Stimulated activated naive CD4-positive, alpha-beta T cell treated with Interleukin-2 at 50 U/mL for 16 hours (primary cell): ENCODE measurements around the gene RPRD1B.

Experiments
- DNase-seq: peaks from one replicate; lab custom pipeline; 2025; lab: John Stamatoyannopoulos, UW

RPRD1B gene

GRCh38 chr20:38123021-38123587 lies 89.6 kb downstream of the RPRD1B start:
- DNase-seq: no peak

GRCh38 chr20:38125157-38126056 lies 91.9 kb downstream of the RPRD1B start:
- DNase-seq: no peak

DNA sequence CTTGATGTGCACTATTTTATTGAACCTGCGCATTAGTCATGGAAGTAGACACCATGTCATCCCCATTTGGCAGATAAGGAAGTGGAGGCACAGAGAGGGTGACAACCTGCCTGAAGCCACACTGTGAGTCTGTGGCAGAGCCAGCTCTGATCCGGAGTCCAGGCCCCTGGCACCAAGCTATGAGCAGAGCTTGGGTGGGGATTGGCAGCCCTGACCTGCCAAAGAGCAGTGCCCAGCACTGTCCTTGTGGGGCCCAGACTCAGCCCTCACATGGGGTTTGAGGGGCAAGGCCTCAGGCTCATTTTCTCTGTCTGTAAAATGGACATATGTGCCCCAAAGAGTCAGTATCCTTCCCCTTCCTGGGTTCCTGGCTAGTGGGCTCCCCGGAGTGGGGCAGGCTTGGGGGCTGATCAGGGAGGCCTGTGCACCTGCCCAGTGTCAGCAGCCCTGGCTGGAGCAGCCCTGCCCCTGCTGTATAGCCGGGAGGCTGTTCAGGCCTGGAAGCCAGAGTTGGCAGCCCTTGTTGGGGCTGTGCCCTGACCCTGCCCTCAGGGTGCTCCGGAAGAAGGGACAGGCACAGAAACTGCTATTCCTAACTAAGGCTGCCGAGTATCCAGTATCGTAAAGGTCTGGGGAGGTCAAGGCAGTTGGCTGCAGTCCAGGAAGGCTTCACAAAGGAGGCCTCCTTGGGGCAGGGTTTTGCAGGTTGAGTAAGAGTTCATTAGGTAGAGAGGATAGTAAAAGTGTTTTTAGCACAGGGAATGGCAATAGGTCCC lies 92.8 kb downstream of the RPRD1B start:
- DNase-seq: no peak

- no peak for DNase-seq
Observed at GRCh38 chr20:38126932-38127621, 93.5 kb downstream of the RPRD1B start.

- DNase-seq: no peak
Observed at GRCh38 chr20:38127920-38128528, 94.5 kb downstream of the RPRD1B start.

GRCh38 chr20:38128691-38129090 lies 95.1 kb downstream of the RPRD1B start:
- DNase-seq: no peak

GRCh38 chr20:38129248-38129865 lies 95.8 kb downstream of the RPRD1B start:
- no peak for DNase-seq

GRCh38 chr20:38129893-38130609 lies 96.5 kb downstream of the RPRD1B start:
- DNase-seq: no peak

DNA sequence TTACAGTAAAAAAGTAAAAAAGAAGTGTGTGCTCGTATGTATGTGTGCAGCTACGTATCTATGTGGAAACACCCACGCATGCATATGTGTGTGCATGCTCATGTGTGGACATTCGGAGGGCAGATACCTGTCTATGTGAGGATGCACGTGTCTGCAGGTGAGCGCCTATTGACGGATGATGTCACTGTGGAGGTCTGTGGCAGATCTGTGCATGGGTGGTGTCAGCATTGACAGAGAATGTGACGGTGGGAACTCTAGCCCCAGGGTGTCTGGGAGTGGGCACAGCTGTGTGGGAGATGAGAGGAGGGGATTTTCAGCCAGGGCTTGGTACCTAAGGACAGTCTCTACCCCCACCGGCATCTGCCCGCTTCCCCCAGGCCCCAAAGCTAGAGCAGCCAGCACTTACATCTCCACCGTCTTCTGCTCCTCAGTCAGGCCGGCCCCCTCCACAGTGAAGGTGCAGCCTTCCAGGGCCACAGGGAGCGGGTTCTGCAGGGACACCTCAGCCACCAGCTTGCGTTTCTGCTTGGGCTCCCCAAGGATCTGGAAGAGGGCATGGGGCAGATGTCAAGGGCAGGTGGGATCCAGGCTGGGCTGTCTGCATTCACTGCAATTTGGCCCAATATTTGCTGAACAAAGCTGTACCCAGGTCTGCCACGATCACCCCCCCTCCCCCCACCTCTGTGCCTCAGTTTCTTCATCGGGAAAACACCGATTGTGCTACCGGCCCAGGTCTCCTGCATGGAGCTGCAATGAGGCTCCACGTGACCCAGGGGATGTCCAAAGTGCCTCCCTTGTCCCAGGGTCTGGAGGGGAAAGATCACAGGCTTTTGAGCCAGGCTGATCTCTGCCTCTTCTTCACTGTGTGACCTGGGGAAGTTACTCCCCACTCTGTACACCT lies 97.4 kb downstream of the RPRD1B start:
- no peak for DNase-seq

DNA sequence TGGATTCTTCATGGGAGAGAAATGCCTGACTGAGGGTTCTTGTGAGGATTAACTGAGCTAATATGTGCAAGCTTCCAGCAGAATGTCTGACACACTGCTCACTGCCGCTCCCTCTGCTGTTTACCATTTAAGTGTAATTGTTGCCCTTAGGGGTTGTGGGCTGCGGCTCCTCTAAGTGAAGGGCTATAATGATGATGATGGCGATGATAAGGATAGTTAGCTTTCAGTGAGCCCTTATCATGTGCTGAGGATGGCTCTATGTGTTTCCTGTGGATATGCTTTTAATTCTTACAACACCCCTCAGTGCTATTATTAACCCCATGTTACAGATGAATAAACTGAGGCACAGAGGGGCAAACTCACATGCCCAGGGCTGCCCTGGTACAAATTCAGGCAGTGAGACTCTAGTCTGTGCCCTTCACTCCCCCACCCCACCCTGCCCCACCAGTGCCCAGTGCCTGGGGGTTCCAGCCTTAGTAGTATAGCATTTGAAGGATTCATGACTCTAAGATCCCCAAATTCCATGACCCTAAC lies 98.1 kb downstream of the RPRD1B start:
- DNase-seq: no peak

DNA sequence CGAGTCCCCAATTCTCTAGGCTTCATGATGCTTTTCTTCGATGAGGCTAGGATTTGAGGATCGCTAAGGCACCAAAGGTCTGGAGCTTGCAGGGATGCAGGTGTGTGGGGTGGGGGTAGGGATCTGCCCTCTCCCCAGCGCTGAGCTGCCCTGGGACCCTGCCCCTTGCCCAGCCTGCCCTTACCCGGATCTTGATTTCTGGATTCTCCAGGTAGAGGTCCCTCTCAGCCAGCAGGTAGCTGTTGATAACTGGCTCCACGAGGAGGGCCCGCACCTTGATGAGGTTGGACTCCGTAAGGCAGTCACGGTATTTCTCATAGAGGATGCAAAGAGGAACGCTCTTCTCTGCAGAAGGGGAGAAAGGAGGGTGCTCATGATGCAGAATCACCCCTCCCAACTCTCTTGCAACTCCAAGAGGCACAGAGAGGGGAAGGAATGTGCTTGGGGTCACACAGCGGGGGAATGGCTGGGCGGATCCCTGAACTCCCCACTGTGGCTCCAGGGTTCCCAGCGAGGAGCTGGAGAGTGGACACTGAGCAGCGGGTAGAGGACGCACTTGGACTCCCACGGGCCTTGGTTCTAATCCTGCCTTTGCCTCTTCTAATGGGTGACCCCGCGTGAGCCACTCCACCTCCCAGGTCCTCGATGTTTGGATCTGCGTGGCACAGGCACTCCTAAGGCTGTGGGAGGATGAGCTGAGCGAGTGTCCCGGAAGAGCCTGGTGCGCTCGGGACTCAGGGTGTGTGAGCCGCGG lies 98.8 kb downstream of the RPRD1B start:
- DNase-seq: no peak

DNA sequence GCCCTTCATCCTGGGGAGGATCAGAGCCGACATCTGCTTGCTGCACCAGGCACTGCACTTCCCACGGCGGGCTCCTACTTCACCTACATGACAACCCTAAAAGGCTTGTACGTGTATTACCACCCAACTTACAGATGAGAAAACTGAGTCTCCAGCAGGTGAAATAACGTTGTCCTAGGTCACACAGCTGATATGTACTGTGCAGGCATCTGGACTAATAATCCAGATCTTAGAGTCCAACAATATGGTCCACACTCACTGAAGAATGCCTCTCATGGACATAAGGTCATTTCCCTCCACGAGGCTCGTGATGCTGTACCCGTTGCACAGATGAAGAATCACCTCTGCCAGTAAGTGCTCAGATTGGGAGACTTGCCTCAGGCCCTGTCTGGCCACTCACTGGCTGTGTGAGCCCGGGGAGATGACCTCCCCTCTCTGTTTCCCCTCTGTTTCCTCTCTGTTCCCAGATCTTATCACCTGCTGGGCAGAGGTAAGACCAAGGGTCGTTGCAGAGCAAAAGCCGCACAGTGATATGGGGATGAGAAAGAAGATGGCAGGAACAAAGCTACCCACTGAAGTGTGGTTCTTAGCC lies 99.5 kb downstream of the RPRD1B start:
- no peak for DNase-seq

DNA sequence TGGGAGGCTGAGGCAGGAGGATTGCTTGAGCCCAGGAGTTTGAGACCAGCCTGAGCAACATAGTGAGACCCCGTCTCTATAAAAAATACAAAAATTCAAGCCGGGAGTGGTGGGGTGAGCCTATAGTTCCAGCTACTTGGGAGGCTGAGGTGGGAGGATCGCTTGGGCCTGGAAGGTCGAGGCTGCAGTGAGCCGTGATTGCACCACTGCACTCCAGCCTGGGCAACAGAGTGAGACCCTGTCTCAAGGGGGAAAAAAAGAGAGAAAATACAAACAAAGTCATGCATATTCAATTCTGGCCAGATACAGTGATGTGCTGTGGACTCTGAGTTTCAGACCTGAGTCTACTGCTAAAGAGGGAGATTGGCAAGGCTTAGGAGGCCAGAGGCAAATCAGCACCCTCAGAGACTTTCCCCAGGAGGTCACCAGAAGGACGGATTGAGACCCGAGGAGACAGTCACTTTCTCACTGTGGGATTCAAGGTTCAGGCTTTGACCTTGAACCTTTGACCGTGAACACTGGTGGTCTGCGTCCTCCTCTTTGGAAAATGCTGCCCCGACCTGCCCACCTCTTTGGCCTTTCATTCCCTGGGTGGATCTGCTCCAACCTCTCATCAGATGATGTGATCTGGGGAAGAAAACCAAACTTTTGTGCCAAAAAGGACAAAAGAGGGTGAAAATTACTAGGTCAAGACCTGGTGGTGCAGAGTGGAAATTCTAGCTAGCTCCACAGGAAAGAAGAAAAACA lies 100.3 kb downstream of the RPRD1B start:
- no peak for DNase-seq

GRCh38 chr20:38134427-38135270 lies 101.1 kb downstream of the RPRD1B start:
- no peak for DNase-seq

DNA sequence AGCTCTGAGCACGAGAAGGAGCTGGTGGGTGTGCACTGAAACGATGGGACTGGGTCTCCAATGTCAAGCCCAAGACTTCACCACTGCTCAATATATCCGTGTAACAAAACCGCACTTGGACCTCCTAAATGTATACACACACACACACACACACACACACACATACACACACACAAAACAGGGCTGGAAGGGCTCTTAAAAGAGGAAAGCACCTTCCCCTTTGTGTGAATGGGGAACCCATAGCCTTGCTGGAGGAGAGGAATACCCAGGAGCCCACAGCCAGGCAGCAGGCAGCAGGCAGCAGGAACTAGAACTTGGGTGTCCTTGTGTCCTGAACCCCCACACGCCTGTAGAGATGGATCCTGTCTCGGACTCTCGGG lies 101.7 kb downstream of the RPRD1B start:
- DNase-seq: no peak

DNA sequence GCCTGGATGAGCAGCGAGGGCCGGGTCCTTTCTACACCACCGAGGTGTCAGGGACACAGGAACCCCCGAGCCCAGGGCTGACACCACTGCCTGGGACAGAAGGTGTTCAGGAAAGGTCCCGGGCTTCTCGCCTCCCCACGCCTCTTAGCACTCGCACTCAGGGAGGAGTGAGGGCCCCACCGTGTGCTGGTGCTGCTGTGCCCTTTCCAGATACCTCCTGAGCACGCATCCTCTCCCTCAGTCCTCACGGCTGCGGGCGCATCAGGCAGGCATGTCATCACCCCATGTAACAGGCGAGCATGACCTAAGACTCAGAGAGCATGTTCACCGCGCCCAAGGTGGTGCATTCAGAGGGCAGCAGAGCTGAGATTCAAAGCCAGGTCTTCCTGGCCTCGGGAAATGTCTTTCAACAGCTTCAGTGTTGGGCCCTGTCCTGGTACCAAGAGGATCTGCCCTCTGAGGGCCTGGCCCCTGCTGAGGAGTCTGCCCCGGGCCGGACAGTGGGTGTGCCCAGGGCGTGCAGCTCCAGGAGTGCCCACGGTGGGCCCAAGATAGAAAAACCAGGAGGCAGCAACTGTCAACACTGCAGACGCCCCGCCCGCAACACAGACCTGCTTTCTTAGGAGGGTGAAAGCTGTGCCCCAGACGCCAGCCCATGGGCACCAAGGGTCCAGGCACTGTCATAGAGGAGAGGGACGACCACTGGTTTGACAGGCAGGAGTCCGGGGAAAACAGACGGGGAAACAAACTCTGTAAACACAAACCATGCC lies 102.3 kb downstream of the RPRD1B start:
- no peak for DNase-seq
